GM18498 (cell line): ENCODE results near the gene FAM3A.
"Not testable (repeated sequence)": the region's sequence is repeated elsewhere in the genome, so short reads cannot be mapped to it uniquely, and the experiment has no call there.

Experiments used
- ATAC-seq: cut with Tn5 transposase; IDR thresholded peaks from one replicate; pipeline ENCODE4 v1.9.1; 2021; ENCODE audit warnings: mild to moderate bottlenecking, moderate library complexity; ENCODE audit not compliant: unreplicated experiment

Gene FAM3A, protein sequence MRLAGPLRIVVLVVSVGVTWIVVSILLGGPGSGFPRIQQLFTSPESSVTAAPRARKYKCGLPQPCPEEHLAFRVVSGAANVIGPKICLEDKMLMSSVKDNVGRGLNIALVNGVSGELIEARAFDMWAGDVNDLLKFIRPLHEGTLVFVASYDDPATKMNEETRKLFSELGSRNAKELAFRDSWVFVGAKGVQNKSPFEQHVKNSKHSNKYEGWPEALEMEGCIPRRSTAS

GRCh38 chrX:154515966-154516655 is at the start of gene FAM3A:
Gene FAM3A, minus strand, starts transcription at chrX:154516232. Its CDS starts 460 bp downstream, at chrX:154515772.
- ATAC-seq: peak; percentile 93

DNA sequence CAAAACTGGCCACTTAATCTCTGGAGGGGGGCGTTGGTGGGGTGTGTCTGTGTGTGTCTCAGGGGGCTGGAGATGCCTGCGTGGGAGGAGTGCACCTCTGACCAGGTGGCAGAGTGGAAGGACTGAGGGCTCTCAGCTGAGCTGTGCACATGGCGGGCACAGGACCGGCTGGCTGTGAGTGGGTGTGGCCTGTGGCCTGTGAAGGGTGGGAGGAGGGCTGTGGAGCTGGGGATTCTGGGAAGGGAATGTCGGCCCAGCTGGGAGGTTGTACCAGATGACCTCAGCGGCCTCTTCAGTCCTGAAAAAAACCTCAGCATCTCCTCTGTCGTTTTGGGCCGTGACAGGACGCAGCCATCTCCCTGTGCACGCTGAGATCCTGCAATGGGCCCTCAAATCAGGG is 46.3 kb upstream of the FAM3A start:
- not testable (repeated sequence) for ATAC-seq

DNA sequence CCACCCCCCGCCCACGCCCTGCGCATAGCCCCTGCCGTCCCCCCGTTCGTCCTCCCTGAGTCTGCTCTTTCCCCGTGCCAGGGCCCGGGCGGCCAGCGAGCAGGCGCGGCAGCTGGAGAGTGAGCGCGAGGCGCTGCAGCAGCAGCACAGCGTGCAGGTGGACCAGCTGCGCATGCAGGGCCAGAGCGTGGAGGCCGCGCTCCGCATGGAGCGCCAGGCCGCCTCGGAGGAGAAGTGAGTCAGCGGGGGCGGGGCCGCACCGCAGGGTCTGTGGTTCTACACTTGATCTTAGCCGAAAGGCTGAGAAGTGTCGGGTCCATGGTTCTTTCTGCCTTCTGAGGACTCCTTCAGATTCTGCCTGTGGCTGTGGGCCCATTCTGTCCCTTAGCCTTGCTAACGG is 44.3 kb upstream of the FAM3A start:
- ATAC-seq: not testable (repeated sequence)

DNA sequence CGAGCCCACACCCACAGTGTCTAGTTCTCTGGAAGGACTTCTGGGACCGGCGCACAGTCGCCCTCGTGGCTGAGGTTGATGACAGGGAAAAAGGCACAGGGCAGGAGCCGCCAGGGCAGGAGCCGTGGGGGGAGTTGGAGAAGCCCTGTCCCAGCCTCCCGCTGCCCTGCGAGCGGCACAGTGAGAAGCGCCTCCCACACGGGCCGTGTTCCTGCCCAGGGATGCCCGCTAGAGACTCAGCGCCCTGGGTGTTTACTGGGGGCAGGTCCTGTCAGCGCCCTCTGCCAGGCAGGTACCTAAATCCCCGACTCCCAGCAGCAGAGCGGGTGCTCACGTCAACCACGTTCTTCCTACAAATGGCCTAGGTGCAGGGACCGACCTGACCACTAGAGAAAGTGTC is 42.9 kb upstream of the FAM3A start:
- not testable (repeated sequence) for ATAC-seq

GRCh38 chrX:154558060-154558690 is 42.1 kb upstream of the FAM3A start:
- not testable (repeated sequence) for ATAC-seq

DNA sequence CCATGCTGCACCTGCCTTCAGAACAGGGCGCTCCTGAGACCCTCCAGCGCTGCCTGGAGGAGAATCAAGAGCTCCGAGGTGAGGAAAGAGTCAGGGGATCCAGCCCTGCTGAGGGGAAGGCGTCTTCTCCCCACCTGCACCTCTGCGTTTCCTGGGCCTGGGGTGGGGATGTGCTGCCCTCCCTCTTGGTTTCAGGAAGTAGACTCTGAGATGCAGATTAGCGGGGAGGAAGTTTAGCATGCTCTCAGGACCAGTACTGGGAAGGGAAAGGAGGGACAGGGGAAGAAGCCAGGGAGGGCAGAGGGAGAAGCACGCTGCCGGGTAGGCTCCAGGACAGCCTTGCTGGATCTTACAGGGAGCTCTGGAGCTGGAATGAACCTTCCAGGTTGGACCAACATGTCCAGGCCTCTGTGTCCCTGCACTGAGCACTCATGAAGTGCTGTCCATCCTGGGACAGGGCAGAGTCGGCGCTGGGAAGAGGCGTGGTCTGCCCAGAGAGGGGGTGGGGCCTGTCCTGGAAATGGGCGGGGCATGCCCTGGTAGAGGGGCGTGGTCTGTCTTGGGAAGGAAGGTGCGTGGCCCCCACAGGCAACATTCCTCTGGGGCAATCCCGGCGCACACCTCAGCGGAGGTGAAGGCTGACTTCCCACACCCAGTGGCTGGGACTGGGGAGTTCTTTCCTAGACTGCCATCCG is 36.2 kb upstream of the FAM3A start:
- not testable (repeated sequence) for ATAC-seq

- no peak for ATAC-seq
Observed at GRCh38 chrX:154549766-154550165, 33.7 kb upstream of the FAM3A start.

DNA sequence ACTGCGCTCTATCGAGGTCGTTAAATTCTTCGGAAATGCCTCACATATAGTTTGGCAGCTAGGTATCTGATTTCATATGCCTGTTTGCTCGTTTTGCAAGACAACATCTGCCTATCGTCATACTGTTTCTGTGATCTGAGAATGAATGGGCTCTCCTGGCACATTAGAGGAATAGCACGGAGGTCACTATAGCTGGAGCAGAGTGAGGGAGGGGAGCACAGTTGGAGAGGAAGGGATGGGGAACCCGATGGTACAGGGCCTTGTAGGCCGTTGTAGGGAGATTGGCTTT is 31.9 kb upstream of the FAM3A start:
- ATAC-seq: no peak

DNA sequence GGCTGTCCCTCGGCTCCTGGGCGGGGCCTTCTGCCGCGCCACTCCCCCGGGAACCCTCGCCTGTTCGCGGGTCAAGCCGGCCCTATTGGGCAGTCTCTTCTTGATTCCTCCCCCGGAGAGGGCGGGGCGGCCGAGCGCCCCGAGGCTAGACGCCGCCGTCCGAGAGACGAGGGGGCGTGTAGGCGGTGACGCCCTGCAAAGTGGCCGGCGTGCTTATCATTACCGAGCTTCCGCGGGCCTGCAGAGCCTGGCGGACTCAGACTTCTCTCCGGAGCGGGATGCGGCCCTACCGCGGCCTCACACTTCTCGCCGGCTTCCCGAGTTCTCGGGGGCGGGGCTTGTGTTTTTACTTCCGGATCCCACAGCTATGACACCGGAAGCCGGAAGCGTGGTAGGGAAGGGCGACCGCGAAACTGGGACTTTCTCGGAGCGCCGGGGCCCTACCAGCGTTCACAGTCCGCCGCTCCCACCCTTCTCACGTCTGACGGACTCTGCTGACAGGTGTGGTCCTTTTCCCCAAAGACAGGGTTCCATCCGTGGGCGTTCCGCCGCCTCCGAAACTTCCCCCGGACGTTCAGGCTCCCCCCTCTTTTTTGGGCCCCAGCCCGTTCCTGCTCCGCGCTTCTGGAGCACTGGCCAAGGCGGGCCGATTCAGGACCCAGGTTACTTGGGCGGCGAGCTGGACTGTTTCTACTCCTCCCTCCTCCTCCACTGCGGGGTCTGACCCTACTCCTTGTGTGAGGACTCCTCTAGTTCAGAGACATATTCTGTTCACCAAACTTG is 31.4 kb upstream of the FAM3A start, which contains the start of gene IKBKG:
Gene IKBKG (plus strand): TSS at position 376 of the 783 bp plus-strand sequence. CDS start 4,383 bp downstream, outside the sequence.
- ATAC-seq: peak; percentile 83

- peak; percentile 55 for ATAC-seq
Observed at GRCh38 chrX:154546354-154547244, 30.6 kb upstream of the FAM3A start, which contains the start of gene G6PD. Gene G6PD, minus strand, starts transcription at chrX:154546846. Its CDS starts 691 bp downstream, at chrX:154546155.

- ATAC-seq: no peak
Observed at GRCh38 chrX:154545673-154546274, 29.7 kb upstream of the FAM3A start.

DNA sequence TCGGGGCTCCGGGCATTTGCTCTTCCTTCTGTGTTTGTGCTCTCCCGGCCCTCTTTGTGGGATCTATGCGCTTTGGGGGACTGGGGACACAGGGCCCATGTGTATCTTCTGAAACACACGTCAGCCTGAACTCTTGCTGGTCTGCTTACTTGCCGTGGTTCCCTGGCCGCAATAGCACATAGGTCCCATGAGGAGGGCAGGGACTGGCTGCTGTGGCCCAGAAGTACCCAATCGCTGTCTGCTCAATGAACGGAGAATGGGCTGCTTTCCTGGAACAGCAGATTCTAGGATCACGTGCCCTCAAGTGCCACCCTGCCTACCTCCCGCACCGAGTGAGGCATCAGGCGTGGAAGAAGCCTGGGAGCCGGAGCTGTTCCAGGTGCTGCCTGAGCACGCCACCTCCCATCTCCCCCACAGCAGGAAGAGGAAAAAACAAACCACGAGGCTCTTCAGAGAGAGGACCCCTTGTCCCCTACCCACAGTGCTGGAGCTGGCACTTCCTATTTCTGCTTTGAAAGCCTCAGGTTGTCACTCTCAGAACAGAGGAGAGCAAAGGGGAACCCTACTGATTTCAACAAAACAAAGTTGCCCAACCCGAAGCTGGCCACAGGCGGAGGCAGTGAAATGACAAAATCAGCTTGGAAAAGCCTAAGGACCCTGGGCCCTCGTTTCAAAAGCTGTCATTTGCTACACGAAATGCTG is 26.8 kb upstream of the FAM3A start:
- ATAC-seq: no peak

GRCh38 chrX:154541896-154542722 is 26.1 kb upstream of the FAM3A start:
- ATAC-seq: no peak

- no peak for ATAC-seq
Observed at GRCh38 chrX:154541589-154541895, 25.5 kb upstream of the FAM3A start.

GRCh38 chrX:154540897-154541535 is 25.0 kb upstream of the FAM3A start:
- ATAC-seq: no peak

DNA sequence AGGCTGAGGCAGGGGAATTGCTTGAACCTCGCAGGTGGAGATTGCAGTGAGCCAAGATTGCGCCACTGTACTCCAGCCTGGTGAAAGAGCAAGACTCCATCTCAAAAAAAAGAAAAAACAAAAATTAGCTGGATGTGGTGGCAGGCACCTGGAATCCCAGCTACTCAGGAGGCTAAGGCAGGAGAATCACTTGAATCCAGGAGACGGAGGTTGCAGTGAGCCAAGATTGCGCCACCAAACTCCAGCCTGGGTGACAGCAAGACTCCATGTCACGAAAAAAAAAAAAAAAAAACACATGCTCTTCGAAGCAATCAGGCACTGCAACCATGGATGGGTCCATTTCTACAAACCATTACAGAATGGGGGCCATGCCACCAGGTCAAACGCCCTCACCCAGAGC is 24.3 kb upstream of the FAM3A start:
- not testable (repeated sequence) for ATAC-seq

DNA sequence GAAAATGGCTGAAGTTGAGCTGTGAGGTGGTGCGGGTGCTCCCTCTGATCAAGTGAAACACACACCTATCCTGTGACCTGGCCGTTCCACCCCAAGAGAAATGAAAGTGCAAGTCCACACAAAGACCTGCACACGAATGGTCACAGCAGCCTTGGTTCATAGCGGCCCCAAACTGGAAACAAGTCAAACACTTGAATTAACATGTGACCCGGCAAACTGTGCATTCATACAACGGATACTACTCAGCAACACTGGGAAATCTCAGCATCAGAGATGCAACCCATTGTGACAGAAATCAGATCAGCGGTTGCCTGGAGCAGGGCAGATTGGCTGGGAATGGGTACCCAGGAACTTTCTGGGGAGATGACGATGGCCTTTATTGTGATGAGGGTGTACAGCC is 23.0 kb upstream of the FAM3A start:
- no peak for ATAC-seq
